HG02759 (cell line): ENCODE results near the gene MISP.
"Not testable (repeated sequence)": the region's sequence is repeated elsewhere in the genome, so short reads cannot be mapped to it uniquely, and the experiment has no call there.

ENCODE experiments used
- ATAC-seq: cut with Tn5 transposase; IDR thresholded peaks from one replicate; pipeline ENCODE4 v1.9.1; 2021; ENCODE audit warnings: mild to moderate bottlenecking, moderate library complexity; ENCODE audit not compliant: unreplicated experiment

MISP gene, protein sequence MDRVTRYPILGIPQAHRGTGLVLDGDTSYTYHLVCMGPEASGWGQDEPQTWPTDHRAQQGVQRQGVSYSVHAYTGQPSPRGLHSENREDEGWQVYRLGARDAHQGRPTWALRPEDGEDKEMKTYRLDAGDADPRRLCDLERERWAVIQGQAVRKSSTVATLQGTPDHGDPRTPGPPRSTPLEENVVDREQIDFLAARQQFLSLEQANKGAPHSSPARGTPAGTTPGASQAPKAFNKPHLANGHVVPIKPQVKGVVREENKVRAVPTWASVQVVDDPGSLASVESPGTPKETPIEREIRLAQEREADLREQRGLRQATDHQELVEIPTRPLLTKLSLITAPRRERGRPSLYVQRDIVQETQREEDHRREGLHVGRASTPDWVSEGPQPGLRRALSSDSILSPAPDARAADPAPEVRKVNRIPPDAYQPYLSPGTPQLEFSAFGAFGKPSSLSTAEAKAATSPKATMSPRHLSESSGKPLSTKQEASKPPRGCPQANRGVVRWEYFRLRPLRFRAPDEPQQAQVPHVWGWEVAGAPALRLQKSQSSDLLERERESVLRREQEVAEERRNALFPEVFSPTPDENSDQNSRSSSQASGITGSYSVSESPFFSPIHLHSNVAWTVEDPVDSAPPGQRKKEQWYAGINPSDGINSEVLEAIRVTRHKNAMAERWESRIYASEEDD

GRCh38 chr19:750640-751423, at the start of gene MISP:
Gene MISP (plus strand): TSS chr19:751112. CDS start chr19:756947, 5,835 bp downstream.
- no peak for ATAC-seq

DNA sequence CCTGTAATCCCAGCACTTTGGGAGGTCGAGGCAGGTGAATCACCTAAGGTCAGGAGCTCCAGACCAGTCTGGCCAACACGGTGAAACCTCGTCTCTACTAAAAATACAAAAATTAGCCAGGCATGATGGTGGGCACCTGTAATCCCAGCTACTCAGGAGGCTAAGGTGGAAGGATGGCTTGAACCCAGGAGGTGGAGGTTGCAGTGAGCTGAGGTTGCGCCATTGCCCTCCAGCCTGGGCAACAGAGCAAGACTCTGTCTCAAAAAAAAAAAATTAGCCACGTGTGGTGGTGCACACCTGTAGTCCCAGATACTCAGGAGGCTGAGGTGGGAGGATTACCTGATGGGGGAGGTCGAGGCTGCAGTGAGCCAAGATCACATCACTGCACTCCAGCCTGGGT, 48.1 kb upstream of the MISP start:
- not testable (repeated sequence) for ATAC-seq

GRCh38 chr19:703329-703650, 47.6 kb upstream of the MISP start:
- ATAC-seq = no peak

DNA sequence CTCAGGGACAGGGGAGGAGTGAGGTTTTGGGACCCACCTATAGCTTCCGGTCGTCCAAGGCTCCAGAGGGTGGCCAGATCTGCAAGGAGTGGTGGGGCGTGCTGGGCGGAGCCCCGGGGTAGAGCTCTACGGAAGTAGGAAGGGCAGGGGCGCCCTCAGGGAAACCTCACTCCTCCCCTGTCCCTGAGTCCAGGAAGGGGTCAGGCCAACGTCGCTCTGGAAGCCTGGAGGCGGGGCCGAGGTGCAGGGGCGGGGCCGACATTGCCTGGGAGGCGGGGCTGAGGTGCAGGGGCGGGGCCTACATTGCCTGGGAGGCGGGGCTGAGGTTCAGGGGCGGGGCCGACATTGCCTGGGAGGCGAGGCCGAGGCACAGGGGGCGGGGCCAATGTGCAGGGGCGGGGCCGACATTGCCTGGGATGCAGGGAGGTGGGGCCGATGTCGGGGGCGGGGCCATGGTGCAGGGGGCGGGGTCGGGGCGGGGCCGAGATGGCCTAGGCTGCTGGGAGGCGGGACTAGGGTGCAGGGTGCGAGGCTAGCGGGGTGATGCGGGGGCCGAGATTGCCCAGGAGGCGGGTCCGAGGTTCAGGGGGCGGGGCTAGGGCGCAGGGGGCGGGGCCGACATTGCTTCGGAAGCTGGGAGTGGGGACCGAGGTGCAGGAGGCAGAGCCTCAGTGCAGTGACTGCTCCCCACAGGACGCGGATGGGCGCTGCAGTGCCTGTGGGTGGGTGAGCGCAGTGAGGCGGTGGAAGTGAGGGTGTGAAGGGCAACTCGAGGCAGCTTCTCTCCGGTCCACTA, 47.1 kb upstream of the MISP start:
- no peak for ATAC-seq

- ATAC-seq = no peak
Measured at GRCh38 chr19:704447-704741, 46.5 kb upstream of the MISP start.

DNA sequence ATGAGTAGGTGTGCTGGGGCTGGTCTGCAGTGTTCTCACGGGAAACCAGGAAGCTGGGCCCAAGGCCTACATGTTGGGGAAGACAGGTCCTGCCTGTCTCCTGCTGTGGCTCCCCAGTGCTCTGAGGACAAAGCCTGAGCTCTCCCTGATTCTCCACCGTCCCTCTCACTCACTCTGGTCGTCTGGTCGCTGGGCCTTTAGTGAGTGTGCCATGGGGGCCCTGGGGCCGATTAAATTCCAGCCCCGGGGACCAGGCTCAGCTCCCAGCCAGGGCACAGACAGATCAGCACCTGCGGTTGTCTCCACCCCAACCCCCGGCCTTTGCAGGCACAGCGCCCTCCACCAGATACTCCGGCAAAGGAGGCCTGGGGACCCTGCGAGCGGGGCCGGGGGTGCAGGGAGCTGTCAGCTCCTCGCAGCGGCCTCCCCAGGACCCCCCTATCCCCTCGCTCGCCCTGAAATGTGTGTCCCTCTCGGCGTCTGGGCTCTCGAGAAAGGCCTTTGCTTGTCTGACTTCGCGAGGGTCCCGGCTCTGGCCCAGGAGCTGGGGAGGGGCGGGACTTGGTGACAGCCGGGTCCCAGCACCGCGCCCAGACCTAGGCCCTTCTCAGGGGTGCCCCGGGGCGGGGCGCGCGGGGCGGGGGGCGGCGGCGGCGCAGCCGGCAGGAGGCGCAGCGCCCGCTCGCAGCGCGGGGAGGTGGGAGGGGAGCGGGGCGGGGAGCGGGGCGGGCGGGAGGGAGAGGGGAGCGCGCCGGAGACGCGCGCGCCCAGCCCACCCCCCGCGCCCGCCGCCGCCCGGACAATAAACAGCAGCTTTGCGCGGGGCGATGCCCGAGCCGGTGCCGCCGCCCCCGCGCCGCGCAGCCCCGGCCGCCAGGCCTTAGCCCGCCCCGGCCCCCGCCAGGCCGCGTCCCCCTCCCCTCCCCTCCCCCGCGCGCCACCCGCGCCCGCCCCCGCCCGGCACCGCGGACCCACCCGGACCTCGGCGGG, 42.5 kb upstream of the MISP start, which contains the start of gene PALM:
PALM (plus strand) TSS at position 782 of the 990 bp plus-strand sequence. CDS start 212 bp downstream, outside the sequence.
- no peak for ATAC-seq

- ATAC-seq = no peak
Measured at GRCh38 chr19:709196-709964, 41.5 kb upstream of the MISP start.

DNA sequence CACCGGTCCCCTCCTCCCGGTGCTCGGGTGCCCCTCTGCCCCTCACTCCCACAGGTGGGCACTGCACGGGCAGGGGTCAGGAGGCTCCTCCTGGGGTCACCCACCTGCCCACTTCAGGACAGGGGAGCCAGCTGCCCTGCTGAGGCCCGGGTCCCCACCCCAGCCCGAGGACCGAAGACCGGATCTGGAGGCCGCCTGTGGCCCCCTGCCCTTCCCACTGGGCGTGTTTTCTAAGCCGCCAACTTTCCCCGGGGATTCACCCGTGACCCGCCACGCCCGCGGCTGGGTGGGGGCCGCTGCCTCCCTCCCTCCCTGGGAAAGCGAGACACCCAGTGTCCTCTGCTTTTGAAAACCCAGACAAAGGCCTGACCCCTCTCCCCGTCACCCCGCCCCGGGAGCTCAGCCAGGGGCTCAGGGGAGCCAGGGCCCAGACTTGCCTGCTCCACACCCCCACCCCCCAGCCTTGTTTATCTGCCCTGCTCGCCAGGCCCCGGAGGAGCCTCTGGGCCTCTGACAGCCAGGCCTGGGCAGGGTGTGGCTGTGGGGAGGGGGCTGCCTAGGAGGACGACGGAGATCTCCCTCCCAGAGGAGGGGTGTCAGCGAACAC, 40.8 kb upstream of the MISP start:
- no peak for ATAC-seq

DNA sequence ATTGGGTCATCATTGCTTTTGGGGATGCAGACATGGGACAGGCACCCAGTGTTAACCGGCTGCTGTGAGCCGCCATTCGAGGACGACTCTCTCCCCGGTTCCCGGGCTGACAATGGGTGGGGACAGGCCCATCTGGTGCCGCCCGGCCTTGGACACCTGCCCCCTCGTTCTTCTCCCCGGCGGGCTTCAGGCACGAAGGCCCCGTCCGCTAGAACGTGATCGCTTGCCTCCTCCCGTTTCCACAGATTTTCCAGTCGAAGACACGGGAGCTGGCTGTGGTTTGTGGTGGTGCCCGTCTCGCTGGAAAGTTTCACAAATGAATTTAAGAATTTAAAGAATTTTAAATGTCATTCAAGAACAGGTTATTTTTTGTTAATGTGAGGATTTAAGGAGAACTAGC, 40.1 kb upstream of the MISP start:
- ATAC-seq = no peak

- ATAC-seq = no peak
Measured at GRCh38 chr19:711254-711653, 39.7 kb upstream of the MISP start.

- no peak for ATAC-seq
Measured at GRCh38 chr19:715347-715746, 35.6 kb upstream of the MISP start.

GRCh38 chr19:718251-718951, 32.5 kb upstream of the MISP start:
- ATAC-seq = no peak

DNA sequence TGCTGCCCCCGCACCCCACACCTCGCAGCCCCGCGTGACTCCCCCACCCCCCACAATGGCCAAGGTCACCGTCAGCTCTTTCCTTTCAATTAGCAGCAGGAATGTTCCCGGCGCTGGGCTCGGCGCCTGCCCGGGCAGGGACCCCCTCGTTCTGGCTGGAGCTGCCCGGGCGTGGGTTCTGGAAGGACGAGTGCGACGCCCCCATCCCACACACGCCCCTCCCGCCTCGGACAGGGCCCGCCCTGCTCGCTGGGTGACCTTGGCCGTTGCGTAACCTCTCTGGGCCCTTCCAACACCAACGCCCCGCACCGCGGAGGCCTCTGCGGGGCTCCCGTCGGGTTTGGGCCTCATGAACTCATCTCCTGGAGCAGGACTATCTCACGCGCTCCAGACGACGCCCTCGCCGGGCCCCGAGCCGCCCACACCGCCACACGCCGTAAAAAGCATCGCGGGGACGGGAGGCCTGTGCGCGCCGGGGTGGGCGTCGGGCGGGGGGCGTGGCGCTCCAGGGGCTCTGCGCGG, 31.9 kb upstream of the MISP start:
- no peak for ATAC-seq

DNA sequence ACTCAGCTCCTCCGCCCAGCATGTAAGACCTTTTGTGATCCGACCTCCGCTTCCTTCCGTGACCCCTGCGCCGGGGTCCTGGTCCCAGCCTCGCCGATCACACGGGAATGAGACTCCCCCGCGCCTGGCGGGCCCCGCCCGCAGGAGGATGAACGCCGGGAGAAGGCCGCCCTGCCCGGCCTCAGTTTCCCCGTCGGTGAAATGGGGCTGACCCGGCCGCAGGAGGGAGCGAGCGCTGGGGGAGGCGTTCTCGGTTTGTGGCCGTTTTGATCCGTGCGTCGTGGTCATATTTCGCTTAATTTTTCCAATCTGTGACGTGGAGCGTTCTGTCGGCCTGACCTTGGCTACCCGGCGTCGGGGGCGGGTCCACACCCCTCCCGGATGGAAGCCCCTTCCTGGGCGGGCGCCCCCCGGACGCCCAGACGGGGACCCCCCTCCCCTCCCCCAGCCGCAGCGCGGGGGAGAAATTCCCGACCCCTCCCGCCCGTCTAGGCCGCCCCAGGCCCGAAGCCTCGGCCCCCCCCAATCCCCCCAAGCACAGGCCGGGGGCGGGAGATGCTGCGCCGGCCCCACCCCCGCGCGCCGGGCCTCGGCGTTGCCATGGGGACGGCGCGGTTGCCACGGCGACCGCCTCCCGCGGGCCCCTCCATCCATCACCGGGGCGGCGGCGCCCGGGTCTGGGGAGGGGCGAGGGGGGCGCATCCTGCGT, 31.1 kb upstream of the MISP start:
- ATAC-seq = no peak

- no peak for ATAC-seq
Measured at GRCh38 chr19:720345-721160, 30.4 kb upstream of the MISP start.

- ATAC-seq = no peak
Measured at GRCh38 chr19:722553-723101, 28.3 kb upstream of the MISP start.
